Rectal smooth muscle tissue (tissue), 1 donor: ENCODE results near the gene B4GAT1.
"Not testable (repeated sequence)": the region's sequence is repeated elsewhere in the genome, so short reads cannot be mapped to it uniquely, and the experiment has no call there.

Experiments used
- H3K27ac ChIP-seq: one replicate; pipeline ENCODE4 v1.7.0; 2013; ENCODE audit warnings: low read depth, low read length, inconsistent platforms
- H3K27me3 ChIP-seq: one replicate; pipeline ENCODE4 v1.7.0; 2013; ENCODE audit warnings: low read length; ENCODE audit not compliant: control insufficient read depth, insufficient read depth
- H3K36me3 ChIP-seq: one replicate; pipeline ENCODE4 v1.7.0; 2013; ENCODE audit warnings: low read length; ENCODE audit not compliant: control insufficient read depth, insufficient read depth
- H3K4me1 ChIP-seq: one replicate; pipeline ENCODE4 v1.7.0; 2013; ENCODE audit warnings: low read length; ENCODE audit not compliant: control insufficient read depth, insufficient read depth
- H3K4me3 ChIP-seq: one replicate; pipeline ENCODE4 v1.7.0; 2013; ENCODE audit warnings: low read length
- H3K9ac ChIP-seq: one replicate; pipeline ENCODE4 v1.7.0; 2013; ENCODE audit warnings: low read length

B4GAT1 gene

DNA sequence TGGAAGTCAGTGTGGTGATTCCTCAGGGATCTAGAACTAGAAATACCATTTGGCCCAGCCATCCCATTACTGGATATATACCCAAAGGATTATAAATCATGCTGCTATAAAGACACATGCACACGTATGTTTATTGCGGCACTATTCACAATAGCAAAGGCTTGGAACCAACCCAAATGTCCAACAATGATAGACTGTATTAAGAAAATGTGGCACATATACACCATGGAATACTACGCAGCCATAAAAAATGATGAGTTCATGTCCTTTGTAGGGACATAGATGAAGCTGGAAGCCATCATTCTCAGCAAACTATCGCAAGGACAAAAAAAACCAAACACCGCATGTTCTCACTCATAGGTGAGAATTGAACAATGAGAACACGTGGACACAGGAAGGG, 26.7 kb downstream of the B4GAT1 start:
- H3K4me1 ChIP-seq, result peaks cover 13% of the 10 kb centered on the region
- not testable (repeated sequence) for H3K27ac ChIP-seq

DNA sequence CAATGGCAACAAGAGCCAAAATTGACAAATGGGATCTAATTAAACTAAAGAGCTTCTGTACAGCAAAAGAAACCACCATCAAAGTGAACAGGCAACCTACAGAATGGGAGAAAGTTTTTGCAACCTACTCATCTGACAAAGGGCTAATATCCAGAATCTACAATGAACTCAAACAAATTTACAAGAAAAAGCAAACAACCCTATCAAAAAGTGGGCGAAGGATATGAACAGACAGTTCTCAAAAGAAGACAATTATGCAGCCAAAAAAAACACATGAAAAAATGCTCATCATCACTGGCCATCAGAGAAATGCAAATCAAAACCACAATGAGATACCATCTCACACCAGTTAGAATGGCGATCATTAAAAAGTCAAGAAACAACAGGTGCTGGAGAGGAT, 27.1 kb downstream of the B4GAT1 start:
- H3K36me3 ChIP-seq, H3K4me3 ChIP-seq, H3K27ac ChIP-seq, H3K9ac ChIP-seq, H3K27me3 ChIP-seq: not testable (repeated sequence)
- H3K4me1 ChIP-seq, result peaks cover 16% of the 10 kb centered on the region

More for the DNA sequence above, 26.7 kb downstream of the B4GAT1 start:
- not testable (repeated sequence) for H3K36me3 ChIP-seq, H3K9ac ChIP-seq, H3K4me3 ChIP-seq, H3K27me3 ChIP-seq

DNA sequence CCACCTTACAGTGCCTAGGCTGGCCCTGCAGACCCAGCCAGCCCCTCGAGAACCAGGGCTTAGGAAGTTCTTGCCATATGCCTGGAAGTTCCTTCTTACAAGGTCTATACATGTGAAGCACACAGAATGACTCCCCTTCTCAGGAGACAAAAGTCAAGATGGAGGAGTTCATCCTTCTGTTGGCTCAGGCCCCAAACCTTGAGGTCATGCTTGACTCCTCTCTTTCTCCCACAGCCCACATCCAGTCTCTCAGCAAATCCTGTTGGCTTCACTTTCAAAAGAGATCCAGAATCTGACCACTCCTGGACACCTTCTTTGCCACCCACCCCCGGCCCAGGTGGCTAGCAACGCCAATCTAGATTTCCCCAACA, 28.8 kb downstream of the B4GAT1 start:
- Histone ChIP-seq H3K27me3 (no peaks in the 10 kb centered on the region), H3K27ac (no peak overlapping the region), H3K9ac (no peak overlapping the region), H3K36me3 (no peaks in the 10 kb centered on the region), H3K4me3 (no peak overlapping the region), H3K4me1 (peaks cover 16% of the 10 kb centered on the region)

DNA sequence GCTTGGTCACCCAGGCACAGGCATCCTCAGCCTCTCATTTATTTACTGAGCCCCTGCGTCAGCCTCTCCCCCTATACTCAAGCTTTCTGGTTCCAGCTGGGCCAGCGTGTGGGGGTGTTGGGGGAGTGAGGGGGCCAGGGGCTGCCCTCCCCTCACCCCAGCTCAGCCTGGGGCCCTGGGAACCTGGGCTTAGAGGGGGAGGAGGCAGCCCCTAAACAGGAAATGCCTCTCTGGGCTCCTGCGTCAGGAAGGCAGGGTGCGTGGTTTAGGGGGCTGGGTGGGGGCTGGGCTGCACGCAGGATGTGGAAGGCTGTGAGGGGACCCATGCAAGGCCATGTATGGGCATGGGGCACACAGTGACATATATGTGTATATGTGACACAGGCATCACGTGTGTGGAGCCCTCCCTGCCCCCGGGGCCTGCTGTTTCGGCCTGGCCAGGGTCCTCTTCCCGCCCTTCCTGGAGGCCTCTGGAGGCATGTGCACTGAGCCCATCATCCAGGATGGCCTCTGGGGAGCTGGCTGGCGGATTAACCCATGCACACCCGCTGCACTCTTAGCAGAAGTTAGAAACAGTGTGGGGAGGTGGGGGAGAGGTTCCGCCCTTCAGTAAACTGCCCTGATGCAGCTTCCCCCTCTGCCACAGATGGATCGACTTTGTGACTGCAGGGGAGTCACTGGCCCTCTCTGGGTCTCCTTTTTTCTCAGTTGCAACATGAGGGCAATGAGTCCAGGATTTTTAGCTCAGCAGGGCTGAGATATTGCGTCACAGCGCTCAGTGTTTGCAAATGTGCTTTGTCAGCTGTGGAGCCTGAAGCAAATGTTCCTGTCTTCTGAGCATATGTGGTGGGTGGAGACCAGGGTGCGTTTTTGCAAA, 29.5 kb downstream of the B4GAT1 start:
- H3K9ac ChIP-seq, result peak overlapping the region; percentile 40
- peak overlapping the region; percentile 50 for H3K4me3 ChIP-seq
- H3K27me3 ChIP-seq, result no peaks in the 10 kb centered on the region
- H3K27ac ChIP-seq, result peak overlapping the region; percentile 94
- H3K4me1 ChIP-seq, result peaks cover 16% of the 10 kb centered on the region
- no peaks in the 10 kb centered on the region for H3K36me3 ChIP-seq

DNA sequence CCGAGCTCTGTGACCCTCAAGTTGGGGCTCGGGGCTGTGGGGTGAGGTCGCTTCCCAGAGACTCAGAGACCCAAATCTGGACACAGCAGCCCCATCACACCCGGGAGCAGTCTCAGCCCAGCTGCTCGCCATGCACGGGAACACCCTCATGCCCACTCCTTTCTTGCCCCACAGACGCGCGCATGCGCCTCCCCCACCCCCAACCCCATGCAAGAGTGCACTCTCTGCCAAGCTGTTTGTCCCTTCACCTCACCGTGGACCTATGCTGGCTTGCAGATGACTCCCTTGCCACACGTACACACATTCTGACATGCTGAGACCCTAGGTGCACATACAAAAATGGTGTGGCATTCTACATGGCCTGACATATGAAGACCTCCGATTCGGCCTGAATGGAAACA, 30.1 kb downstream of the B4GAT1 start:
- H3K36me3 ChIP-seq, result no peaks in the 10 kb centered on the region
- H3K27ac ChIP-seq, result peak overlapping the region; percentile 94
- no peaks in the 10 kb centered on the region for H3K27me3 ChIP-seq
- H3K4me3 ChIP-seq, result peak overlapping the region; percentile 50
- peaks cover 16% of the 10 kb centered on the region for H3K4me1 ChIP-seq
- peak overlapping the region; percentile 40 for H3K9ac ChIP-seq

GRCh38 chr11:66316849-66317251, 30.6 kb downstream of the B4GAT1 start, which contains the start of gene CD248:
Gene CD248, minus strand, starts transcription at chr11:66317044. Its CDS starts 17 bp downstream, at chr11:66317027.
- peaks cover 16% of the 10 kb centered on the region for H3K4me1 ChIP-seq
- peak within 1 kb of the TSS; percentile 94 for H3K27ac ChIP-seq
- H3K27me3 ChIP-seq, result no peaks in the 10 kb centered on the region
- H3K4me3 ChIP-seq, result peak within 1 kb of the TSS; percentile 50
- H3K36me3 ChIP-seq, result no peaks in the 10 kb centered on the region
- H3K9ac ChIP-seq, result peak within 1 kb of the TSS; percentile 40

- Histone ChIP-seq H3K4me1 (peaks cover 16% of the 10 kb centered on the region), H3K27ac (peak overlapping the region; percentile 94)
Measured at GRCh38 chr11:66315921-66316811, 31.3 kb downstream of the B4GAT1 start.

DNA sequence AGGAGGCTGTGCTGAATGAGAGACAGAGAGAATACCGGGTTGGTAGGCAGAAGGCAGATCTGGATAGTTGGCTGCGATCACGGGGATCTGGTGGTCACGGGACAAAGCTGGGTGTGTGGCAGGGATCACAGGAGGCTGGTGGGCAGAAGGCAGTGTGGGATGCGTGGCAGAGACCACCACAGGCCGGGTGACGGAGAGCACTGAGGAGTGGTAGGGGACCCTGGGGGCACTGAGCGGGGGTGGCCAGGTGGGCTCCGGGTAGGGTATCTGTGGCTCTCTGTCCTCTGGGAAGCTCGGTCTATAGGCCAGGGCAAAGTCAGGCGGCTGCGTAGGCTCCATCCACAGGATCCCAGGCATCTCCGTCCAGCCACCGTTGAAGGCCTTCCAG, 31.9 kb downstream of the B4GAT1 start:
- Histone ChIP-seq H3K4me3 (peak overlapping the region; percentile 47), H3K36me3 (no peaks in the 10 kb centered on the region), H3K9ac (no peak overlapping the region), H3K4me1 (peaks cover 16% of the 10 kb centered on the region), H3K27ac (no peak overlapping the region), H3K27me3 (no peaks in the 10 kb centered on the region)

More at GRCh38 chr11:66315921-66316811, 31.3 kb downstream of the B4GAT1 start:
- H3K4me3 ChIP-seq, result peak overlapping the region; percentile 47
- no peaks in the 10 kb centered on the region for H3K36me3 ChIP-seq
- no peaks in the 10 kb centered on the region for H3K27me3 ChIP-seq
- H3K9ac ChIP-seq, result peak overlapping the region; percentile 32

DNA sequence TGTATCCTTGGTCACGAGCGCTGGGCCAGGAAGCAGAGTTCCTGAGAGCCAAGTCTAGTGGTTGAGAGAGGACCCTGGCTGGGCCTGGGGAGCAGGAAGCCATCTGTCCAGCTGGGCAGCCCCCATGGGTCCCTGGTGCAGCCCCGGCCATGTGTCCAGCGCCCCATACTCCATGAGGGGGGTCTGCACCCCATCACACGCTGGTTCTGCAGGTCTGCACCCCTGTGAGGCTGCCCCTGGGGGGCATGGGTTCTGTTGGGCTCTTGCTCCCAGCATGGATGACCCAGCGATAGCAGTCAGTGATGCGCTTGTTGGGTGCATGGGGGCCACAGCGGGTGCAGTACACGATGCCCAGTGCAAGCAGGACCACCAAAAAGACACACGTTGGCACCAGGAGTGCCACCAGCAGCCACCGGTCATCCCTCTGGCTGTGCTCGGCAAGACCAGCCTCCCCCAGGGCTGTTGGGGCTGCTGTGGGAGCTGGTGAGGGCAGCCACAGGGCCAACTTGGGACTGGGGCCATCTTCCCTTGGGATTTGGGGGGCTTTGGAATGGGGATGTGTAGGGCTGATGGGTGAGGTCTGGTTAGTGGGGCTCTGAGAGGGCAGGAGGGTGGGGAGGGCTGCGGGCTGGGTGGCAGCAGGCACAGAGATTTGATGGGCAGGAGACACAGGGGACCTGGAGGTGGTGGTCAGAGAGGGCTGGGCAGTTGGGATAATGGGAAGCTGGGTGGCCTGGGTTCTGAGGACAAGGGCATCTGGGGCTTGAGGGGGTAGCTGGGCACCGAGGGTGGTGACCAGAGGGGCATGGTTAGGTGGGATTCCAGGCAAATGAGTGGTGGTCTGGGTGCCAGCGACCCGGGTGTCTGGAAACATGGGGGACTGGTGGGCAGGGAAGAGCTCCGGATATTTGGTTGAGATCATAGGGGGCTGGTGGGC, 32.6 kb downstream of the B4GAT1 start:
- no peaks in the 10 kb centered on the region for H3K36me3 ChIP-seq
- no peaks in the 10 kb centered on the region for H3K27me3 ChIP-seq
- peaks cover 16% of the 10 kb centered on the region for H3K4me1 ChIP-seq
- H3K9ac ChIP-seq, result no peak overlapping the region
- peak overlapping the region; percentile 47 for H3K4me3 ChIP-seq
- no peak overlapping the region for H3K27ac ChIP-seq

GRCh38 chr11:66314186-66314501, 33.3 kb downstream of the B4GAT1 start:
- Histone ChIP-seq H3K4me1 (peaks cover 16% of the 10 kb centered on the region), H3K4me3 (peak overlapping the region; percentile 26), H3K27ac (peak overlapping the region; percentile 74), H3K36me3 (no peaks in the 10 kb centered on the region), H3K9ac (no peak overlapping the region), H3K27me3 (no peaks in the 10 kb centered on the region)

DNA sequence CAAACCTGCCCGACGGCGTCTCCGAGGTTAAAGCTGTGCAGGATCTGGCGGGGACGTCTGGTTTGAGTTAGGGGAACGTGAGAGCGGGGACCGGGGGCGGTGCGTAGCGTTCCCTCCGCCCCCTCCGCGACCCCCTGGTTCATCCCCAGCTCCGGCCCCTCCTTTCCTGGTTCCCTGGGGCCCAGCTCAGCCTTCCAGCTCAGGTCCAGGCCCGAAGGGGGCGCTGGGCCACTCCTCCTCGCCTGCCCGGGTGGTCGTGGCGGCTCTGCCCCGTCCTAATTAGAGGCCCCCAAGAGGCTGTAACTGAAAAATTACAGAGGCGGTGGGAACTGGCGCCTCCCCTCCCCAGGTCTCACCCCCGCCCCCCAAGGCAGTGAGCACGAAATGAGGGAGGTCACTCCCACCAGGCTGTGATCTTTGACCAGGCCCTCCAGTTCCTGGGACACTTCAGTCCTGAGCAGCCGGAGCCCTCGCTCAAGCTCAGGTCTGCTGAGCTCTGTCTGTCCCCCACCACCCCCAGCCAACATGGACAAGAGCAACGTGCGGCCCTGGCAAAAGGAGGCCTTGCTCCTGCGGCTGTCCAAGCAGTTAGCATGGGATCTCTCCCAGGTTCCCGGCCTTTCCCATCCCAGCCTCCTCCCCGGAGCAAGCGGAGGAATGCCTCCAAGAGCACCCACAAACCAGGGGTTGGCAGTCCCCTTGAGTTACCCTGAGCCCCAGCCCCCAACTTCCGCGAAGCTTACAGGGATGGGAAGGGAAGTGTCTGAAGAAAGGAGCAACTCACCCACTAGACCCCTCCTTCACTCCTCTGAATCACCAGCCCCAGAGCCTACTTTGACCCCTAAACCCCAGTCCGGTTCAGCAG, 33.9 kb downstream of the B4GAT1 start:
- Histone ChIP-seq H3K4me1 (peaks cover 16% of the 10 kb centered on the region), H3K9ac (no peak overlapping the region), H3K27me3 (no peaks in the 10 kb centered on the region), H3K4me3 (peak overlapping the region; percentile 58), H3K36me3 (no peaks in the 10 kb centered on the region), H3K27ac (peak overlapping the region; percentile 74)
